HG03108 (cell line): Measurements from ENCODE around the gene TRAF2.
"Not testable (repeated sequence)": the region's sequence is repeated elsewhere in the genome, so short reads cannot be mapped to it uniquely, and the experiment has no call there.

Source experiments
- ATAC-seq: cut with Tn5 transposase; IDR thresholded peaks from one replicate; pipeline ENCODE4 v1.9.1; 2021; ENCODE audit warnings: moderate library complexity; ENCODE audit not compliant: unreplicated experiment

The TRAF2 gene

DNA sequence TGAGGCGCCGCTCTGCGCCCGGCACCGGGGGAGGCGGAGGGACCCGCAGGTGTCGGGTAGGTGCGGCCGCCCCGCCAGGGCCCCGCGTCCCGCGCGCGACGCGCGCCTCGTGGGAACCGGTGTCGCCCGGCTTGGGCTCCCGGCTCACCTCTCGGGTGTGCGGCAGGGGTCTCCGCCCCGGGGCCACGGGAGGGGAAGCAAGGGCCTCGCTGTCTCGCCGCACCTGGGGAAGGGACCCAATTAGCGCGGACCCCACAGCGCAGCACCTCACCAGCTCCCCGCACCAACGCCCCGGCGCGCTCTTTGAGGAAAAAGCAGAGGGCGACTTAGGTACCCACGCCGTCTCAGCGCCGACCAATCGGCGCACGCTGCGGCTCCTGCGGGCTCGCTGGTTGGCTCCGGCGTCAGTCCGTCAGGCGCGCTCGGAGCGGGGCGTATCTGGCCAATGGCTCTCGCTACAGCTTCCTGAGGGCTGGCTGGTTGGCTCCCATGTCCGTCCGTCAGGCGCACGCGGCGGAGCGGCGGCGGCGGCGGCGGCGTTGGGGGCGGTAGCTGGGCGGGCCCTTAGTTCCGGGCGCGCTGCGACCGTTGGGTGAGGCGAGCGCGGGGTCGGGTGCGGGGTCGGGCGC is at the start of gene TRAF2:
TRAF2 (plus strand) TSS at position 567 of the 629 bp plus-strand sequence. CDS start 12,225 bp downstream, outside the sequence.
- peak; percentile 83 for ATAC-seq

- no peak for ATAC-seq
Observed at GRCh38 chr9:136837146-136837855, 49.0 kb upstream of the TRAF2 start.

DNA sequence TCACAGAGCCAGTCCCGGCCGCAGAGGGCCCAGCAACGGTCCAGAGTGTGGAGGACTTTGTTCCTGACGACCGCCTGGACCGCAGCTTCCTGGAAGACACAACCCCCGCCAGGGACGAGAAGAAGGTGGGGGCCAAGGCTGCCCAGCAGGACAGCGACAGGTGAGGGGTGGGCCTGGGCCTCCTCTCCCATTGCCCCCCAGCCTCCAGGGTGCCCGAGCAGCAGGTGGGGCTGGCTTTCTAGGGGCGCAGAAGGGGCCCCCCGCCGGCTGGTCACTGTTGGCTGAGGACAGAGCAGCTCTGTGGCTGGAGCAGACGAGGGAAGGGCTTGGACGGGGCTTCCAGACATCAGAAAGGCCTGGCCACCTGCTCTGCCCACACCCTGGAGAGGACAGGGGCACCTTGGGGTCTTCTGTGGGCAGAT is 48.4 kb upstream of the TRAF2 start:
- ATAC-seq, result not testable (repeated sequence)

GRCh38 chr9:136838314-136839228 is 47.7 kb upstream of the TRAF2 start:
- ATAC-seq, result no peak

- no peak for ATAC-seq
Observed at GRCh38 chr9:136839229-136840139, 46.8 kb upstream of the TRAF2 start.

- no peak for ATAC-seq
Observed at GRCh38 chr9:136840140-136840876, 46.0 kb upstream of the TRAF2 start.

- no peak for ATAC-seq
Observed at GRCh38 chr9:136840877-136841645, 45.3 kb upstream of the TRAF2 start.

- ATAC-seq, result not testable (repeated sequence)
Observed at GRCh38 chr9:136841646-136842379, 44.5 kb upstream of the TRAF2 start.

DNA sequence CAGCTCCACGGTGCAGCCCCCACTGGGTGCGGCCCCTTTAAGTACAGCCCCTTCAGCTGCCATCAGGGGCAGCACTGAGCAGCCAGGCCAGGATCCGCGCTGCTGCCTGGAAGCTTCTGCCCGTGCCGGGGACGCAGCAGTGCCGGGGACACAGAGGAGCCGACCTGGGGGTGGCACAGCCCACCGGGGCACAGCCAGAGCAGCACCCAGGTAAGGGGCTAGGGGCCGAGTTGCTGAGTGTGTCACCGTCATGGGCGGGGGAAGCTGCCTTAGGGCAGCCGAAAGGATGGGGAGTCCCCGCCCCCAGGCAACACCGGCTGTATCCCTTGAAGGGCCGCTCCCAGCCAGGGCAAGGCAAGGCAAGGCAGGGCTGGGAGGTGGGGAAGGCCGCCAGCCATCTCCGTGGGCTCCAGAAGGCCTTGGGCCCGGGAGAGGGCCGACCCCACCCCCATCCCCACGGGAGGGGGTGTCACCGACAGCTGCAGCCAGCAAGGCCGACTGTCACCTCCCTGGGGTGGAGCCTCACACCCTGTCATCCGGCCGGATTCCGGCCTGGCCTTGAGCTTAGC is 43.9 kb upstream of the TRAF2 start, which contains the start of gene AJM1:
AJM1 (plus strand) TSS at position 99 of the 569 bp plus-strand sequence. CDS start 1,937 bp downstream, outside the sequence.
- peak; percentile 61 for ATAC-seq

DNA sequence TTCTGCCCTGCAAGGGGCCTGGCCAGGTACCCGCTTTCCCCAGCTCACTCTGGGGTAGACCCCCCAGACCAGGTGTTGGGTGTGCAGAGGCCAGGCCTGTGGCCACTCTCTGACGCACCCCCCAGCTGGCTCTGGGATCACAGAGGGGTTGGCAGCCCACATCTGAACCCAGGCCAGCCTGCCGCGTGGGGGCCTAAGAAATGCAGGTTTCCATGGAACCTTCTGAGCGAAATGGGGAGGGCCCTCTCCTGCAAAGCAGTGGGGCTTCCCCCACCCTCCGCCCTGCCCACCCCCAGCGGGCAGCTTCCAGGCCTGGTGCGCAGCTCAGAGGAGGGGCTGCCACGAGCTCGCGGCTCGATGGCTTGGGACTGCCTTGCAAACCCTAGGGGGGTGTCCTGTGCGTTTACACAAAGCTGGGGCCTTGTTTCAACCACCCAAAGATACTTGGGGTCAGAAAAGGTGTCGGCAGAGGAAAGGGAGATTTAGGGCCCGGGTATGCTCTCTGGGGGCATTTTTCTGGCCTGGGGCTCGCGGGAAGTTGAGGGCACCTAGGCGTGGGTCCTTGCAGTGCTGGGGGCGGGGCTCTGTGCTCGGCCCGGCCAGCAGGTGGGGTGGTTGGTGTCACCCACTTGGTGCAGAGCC is 43.0 kb upstream of the TRAF2 start:
- ATAC-seq, result not testable (repeated sequence)

GRCh38 chr9:136843801-136844740 is 42.2 kb upstream of the TRAF2 start:
- not testable (repeated sequence) for ATAC-seq

- no peak for ATAC-seq
Observed at GRCh38 chr9:136844761-136845464, 41.4 kb upstream of the TRAF2 start.

GRCh38 chr9:136845465-136846260 is 40.7 kb upstream of the TRAF2 start:
- ATAC-seq, result no peak

DNA sequence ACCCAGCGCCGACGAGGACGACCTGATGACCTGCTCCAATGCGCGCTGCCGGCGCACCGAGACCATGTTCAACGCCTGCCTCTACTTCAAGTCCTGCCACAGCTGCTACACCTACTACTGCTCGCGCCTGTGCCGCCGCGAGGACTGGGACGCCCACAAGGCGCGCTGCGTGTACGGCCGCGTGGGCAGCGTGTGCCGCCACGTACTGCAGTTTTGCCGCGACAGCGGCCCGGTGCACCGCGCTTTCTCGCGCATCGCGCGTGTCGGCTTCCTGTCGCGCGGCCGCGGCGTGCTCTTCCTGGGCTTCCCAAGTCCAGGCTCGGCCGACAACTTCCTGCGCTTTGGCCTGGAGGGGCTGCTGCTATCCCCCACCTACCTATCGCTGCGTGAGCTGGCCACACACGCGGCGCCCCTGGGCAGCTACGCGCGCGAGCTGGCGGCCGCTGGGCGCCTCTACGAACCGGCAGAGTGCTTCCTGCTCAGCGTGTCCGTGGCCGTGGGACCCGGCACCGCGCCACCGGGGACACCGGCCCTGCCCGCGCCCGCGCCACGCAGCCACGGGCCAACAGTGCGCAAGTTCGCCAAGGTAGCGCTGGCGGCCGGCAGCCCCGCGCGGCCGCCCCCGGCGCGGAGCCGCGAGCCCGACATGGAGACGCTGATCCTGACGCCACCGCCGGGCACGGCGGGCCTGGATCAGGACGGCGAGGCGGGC is 39.8 kb upstream of the TRAF2 start:
- no peak for ATAC-seq
